Measurements from ENCODE around the gene RNF112.

RNF112 gene

DNA sequence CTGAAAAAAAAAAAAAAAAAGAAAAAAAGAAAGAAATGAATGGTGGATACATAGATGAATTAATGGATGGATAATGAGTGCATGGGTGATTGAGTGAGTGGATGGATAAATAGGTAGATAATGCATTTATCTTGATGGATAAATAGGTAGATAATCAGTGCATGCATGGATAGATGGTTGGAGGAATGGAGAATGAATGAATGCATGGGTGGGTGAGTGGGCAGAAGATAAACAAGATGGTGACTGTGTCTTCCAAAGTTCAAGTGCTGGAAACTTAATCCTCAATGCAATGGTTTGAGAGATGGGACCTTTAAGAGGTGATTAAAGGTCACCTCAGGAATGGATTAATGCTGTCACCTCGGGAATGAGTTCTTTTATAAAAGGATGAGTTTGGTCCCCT is 6.8 kb upstream of the RNF112 start:
- no peak overlapping the region for H4K91ac ChIP-seq (ENCODE audit: low read depth, low read length)
- WGBS (ENCODE audit: extremely low coverage, insufficient coverage, insufficient read length): no CpG with 5 or more reads among the region's 1 CpG
- no peak overlapping the region for H2BK5ac ChIP-seq (ENCODE audit: low read depth, low read length, poor library complexity)
- no peaks in the 10 kb centered on the region for H3K79me2 ChIP-seq (ENCODE audit: control insufficient read depth, insufficient read depth, low read length, poor library complexity)
- no peaks in the 10 kb centered on the region for H3K4me1 ChIP-seq (ENCODE audit: control insufficient read depth in 1 of 2, insufficient read depth in 2 of 2, low read length in 2 of 2)
- H3K9me3 ChIP-seq (ENCODE audit: insufficient read depth, low read depth, low read length): no peaks in the 10 kb centered on the region
- no peak overlapping the region for H3K14ac ChIP-seq (ENCODE audit: low read length)
- H3K4me3 ChIP-seq (ENCODE audit: low read depth, low read length): no peak overlapping the region
- no peak overlapping the region for H3K27ac ChIP-seq (ENCODE audit: low read depth, low read length)
- no peak for DNase-seq
- H2AFZ ChIP-seq (ENCODE audit: insufficient read depth, low read length, poor library complexity): no peak overlapping the region
- no peak overlapping the region for H3K23ac ChIP-seq (ENCODE audit: low read length)
- H2BK12ac ChIP-seq (ENCODE audit: low read length): no peak overlapping the region
- no peaks in the 10 kb centered on the region for H3K79me1 ChIP-seq (ENCODE audit: low read length)
- H3K4me2 ChIP-seq (ENCODE audit: low read length): no peak overlapping the region
- H2AK5ac ChIP-seq (ENCODE audit: low read length): no peak overlapping the region
- no peak overlapping the region for H4K8ac ChIP-seq (ENCODE audit: low read depth, low read length)
- no peak overlapping the region for H2BK120ac ChIP-seq (ENCODE audit: insufficient read depth, low read length, poor library complexity)
- H3K36me3 ChIP-seq (ENCODE audit: control insufficient read depth in 1 of 2, insufficient read depth in 2 of 2, low read length in 2 of 2): no peaks in the 10 kb centered on the region
- H4K12ac ChIP-seq (ENCODE audit: low read depth, low read length): no peak overlapping the region
- no peaks in the 10 kb centered on the region for H3K27me3 ChIP-seq (ENCODE audit: insufficient read depth, low read length)
- H3K9ac ChIP-seq (ENCODE audit: low read length): no peak overlapping the region
- H3K18ac ChIP-seq (ENCODE audit: low read length): no peak overlapping the region
- no peak overlapping the region for H3K4ac ChIP-seq (ENCODE audit: low read depth, low read length)

DNA sequence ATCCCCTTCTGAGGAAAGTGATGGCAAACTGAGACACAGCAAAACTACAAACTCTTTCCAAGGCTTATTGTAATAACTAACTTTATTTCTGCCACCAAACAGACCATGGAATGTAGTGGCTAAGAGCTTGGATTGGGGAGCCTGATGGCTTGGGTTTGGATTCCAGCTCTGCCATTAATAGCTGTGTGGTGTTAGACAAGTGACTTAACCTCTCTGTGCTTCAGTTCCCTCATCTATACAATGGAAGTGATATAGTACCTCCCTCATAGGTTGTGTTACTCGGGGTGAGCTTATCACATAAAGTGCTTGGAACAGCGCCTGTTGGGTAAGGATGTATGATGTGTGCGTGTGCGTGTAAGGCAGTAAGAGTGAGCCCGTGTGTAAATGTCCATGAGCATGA is 5.9 kb upstream of the RNF112 start:
- H3K18ac ChIP-seq (ENCODE audit: low read length): no peak overlapping the region
- H3K4me1 ChIP-seq (ENCODE audit: control insufficient read depth in 1 of 2, insufficient read depth in 2 of 2, low read length in 2 of 2): no peaks in the 10 kb centered on the region
- H4K12ac ChIP-seq (ENCODE audit: low read depth, low read length): no peak overlapping the region
- no peak overlapping the region for H3K9ac ChIP-seq (ENCODE audit: low read length)
- no peak overlapping the region for H3K27ac ChIP-seq (ENCODE audit: low read depth, low read length)
- no peak overlapping the region for H2AFZ ChIP-seq (ENCODE audit: insufficient read depth, low read length, poor library complexity)
- H3K23ac ChIP-seq (ENCODE audit: low read length): no peak overlapping the region
- H3K9me3 ChIP-seq (ENCODE audit: insufficient read depth, low read depth, low read length): no peaks in the 10 kb centered on the region
- H2BK120ac ChIP-seq (ENCODE audit: insufficient read depth, low read length, poor library complexity): no peak overlapping the region
- H4K91ac ChIP-seq (ENCODE audit: low read depth, low read length): no peak overlapping the region
- H3K79me1 ChIP-seq (ENCODE audit: low read length): no peaks in the 10 kb centered on the region
- no peaks in the 10 kb centered on the region for H3K36me3 ChIP-seq (ENCODE audit: control insufficient read depth in 1 of 2, insufficient read depth in 2 of 2, low read length in 2 of 2)
- DNase-seq: no peak
- no peak overlapping the region for H2BK5ac ChIP-seq (ENCODE audit: low read depth, low read length, poor library complexity)
- H3K4me2 ChIP-seq (ENCODE audit: low read length): no peak overlapping the region
- no peaks in the 10 kb centered on the region for H3K27me3 ChIP-seq (ENCODE audit: insufficient read depth, low read length)
- no peak overlapping the region for H4K8ac ChIP-seq (ENCODE audit: low read depth, low read length)
- H2BK12ac ChIP-seq (ENCODE audit: low read length): no peak overlapping the region
- H3K79me2 ChIP-seq (ENCODE audit: control insufficient read depth, insufficient read depth, low read length, poor library complexity): no peaks in the 10 kb centered on the region
- no CpG with 5 or more reads among the region's 5 CpGs for WGBS (ENCODE audit: extremely low coverage, insufficient coverage, insufficient read length)
- H3K4ac ChIP-seq (ENCODE audit: low read depth, low read length): no peak overlapping the region
- no peak overlapping the region for H2AK5ac ChIP-seq (ENCODE audit: low read length)
- H3K4me3 ChIP-seq (ENCODE audit: low read depth, low read length): no peak overlapping the region
- H3K14ac ChIP-seq (ENCODE audit: low read length): no peak overlapping the region

DNA sequence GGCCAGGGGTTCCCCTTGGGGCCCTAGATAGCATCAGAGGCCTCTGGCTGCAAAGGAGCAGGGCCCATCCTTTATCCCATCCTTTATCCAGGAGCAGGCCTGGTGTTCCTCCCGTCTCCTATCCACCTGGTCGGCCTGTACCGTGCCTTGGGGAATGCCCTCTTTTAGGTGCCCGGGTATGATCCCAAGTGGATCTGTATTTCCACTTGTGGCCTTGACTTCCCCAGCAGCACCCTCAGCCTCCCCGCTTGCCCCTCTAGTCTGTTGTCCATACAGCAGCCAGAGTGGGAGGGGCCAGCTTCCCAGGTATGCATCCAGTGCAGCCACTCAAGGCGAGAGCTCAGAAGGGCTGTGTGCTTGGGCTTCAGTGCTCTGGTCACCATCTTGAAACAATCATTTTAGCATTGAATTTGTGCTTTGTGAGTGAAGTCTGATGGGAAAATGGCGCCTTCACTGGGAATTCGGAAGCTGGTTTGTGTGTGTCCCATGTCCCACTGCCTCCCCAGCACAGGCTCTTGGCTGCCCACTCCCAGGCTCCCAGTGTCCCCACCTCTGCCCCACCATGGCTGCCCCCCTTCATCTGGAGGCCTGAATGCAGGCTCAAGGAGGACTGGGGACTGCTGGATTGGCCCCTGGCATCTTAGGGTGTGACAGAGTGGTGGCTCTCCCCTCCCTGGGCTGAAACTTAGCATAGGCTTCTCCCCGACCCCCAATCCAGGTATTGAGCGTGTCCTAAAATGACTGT is 3.3 kb upstream of the RNF112 start:
- H3K14ac ChIP-seq (ENCODE audit: low read length): no peak overlapping the region
- no peak overlapping the region for H3K23ac ChIP-seq (ENCODE audit: low read length)
- H2AFZ ChIP-seq (ENCODE audit: insufficient read depth, low read length, poor library complexity): no peak overlapping the region
- no peaks in the 10 kb centered on the region for H3K9me3 ChIP-seq (ENCODE audit: insufficient read depth, low read depth, low read length)
- H3K9ac ChIP-seq (ENCODE audit: low read length): no peak overlapping the region
- H3K18ac ChIP-seq (ENCODE audit: low read length): no peak overlapping the region
- WGBS (ENCODE audit: extremely low coverage, insufficient coverage, insufficient read length): no CpG with 5 or more reads among the region's 10 CpGs
- H2AK5ac ChIP-seq (ENCODE audit: low read length): no peak overlapping the region
- no peak overlapping the region for H2BK120ac ChIP-seq (ENCODE audit: insufficient read depth, low read length, poor library complexity)
- no peak overlapping the region for H3K4me3 ChIP-seq (ENCODE audit: low read depth, low read length)
- H3K79me1 ChIP-seq (ENCODE audit: low read length): no peaks in the 10 kb centered on the region
- no peak overlapping the region for H4K91ac ChIP-seq (ENCODE audit: low read depth, low read length)
- H3K27ac ChIP-seq (ENCODE audit: low read depth, low read length): no peak overlapping the region
- no peak overlapping the region for H4K8ac ChIP-seq (ENCODE audit: low read depth, low read length)
- H2BK12ac ChIP-seq (ENCODE audit: low read length): no peak overlapping the region
- no peaks in the 10 kb centered on the region for H3K36me3 ChIP-seq (ENCODE audit: control insufficient read depth in 1 of 2, insufficient read depth in 2 of 2, low read length in 2 of 2)
- no peaks in the 10 kb centered on the region for H3K27me3 ChIP-seq (ENCODE audit: insufficient read depth, low read length)
- DNase-seq: no peak
- no peak overlapping the region for H3K4ac ChIP-seq (ENCODE audit: low read depth, low read length)
- H3K4me1 ChIP-seq (ENCODE audit: control insufficient read depth in 1 of 2, insufficient read depth in 2 of 2, low read length in 2 of 2): no peaks in the 10 kb centered on the region
- H4K12ac ChIP-seq (ENCODE audit: low read depth, low read length): no peak overlapping the region
- no peak overlapping the region for H2BK5ac ChIP-seq (ENCODE audit: low read depth, low read length, poor library complexity)
- no peaks in the 10 kb centered on the region for H3K79me2 ChIP-seq (ENCODE audit: control insufficient read depth, insufficient read depth, low read length, poor library complexity)
- H3K4me2 ChIP-seq (ENCODE audit: low read length): no peak overlapping the region

DNA sequence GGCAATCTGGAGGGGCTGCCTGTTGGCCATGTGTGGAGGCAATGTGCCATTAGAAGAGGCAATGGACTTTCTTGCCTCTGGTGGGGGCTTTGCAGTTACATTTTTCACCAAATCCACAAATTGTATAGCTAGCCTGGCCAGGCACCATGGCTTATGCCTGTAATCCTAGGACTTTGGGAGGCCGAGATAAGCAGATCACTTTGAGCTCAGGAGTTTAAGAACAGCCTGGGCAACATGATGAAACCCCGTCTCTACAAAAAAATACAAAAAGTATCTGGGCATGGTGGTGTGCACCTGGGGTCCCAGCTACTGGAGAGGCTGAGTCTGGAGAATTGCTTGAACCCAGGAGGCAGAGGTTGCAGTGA is 2.7 kb upstream of the RNF112 start:
- no CpG with 5 or more reads among the region's 2 CpGs for WGBS (ENCODE audit: extremely low coverage, insufficient coverage, insufficient read length)
- Histone ChIP-seq H2BK120ac (ENCODE audit: insufficient read depth, low read length, poor library complexity) (no peak overlapping the region), H2BK12ac (ENCODE audit: low read length) (no peak overlapping the region)

More for the DNA sequence above, 2.7 kb upstream of the RNF112 start:
- H3K79me2 ChIP-seq (ENCODE audit: control insufficient read depth, insufficient read depth, low read length, poor library complexity): no peaks in the 10 kb centered on the region
- no peak overlapping the region for H4K8ac ChIP-seq (ENCODE audit: low read depth, low read length)
- no peaks in the 10 kb centered on the region for H3K79me1 ChIP-seq (ENCODE audit: low read length)
- H2BK5ac ChIP-seq (ENCODE audit: low read depth, low read length, poor library complexity): no peak overlapping the region
- H3K9me3 ChIP-seq (ENCODE audit: insufficient read depth, low read depth, low read length): no peaks in the 10 kb centered on the region
- H3K4me2 ChIP-seq (ENCODE audit: low read length): no peak overlapping the region
- no peaks in the 10 kb centered on the region for H3K36me3 ChIP-seq (ENCODE audit: control insufficient read depth in 1 of 2, insufficient read depth in 2 of 2, low read length in 2 of 2)
- no peak overlapping the region for H2AFZ ChIP-seq (ENCODE audit: insufficient read depth, low read length, poor library complexity)
- H3K18ac ChIP-seq (ENCODE audit: low read length): no peak overlapping the region
- H2AK5ac ChIP-seq (ENCODE audit: low read length): no peak overlapping the region
- H3K4me3 ChIP-seq (ENCODE audit: low read depth, low read length): no peak overlapping the region
- no peaks in the 10 kb centered on the region for H3K4me1 ChIP-seq (ENCODE audit: control insufficient read depth in 1 of 2, insufficient read depth in 2 of 2, low read length in 2 of 2)
- no peak overlapping the region for H3K4ac ChIP-seq (ENCODE audit: low read depth, low read length)
- H3K27ac ChIP-seq (ENCODE audit: low read depth, low read length): no peak overlapping the region
- H4K12ac ChIP-seq (ENCODE audit: low read depth, low read length): no peak overlapping the region
- H3K9ac ChIP-seq (ENCODE audit: low read length): no peak overlapping the region
- no peak overlapping the region for H3K23ac ChIP-seq (ENCODE audit: low read length)
- no peak for DNase-seq
- no peak overlapping the region for H4K91ac ChIP-seq (ENCODE audit: low read depth, low read length)
- H3K27me3 ChIP-seq (ENCODE audit: insufficient read depth, low read length): no peaks in the 10 kb centered on the region
- H3K14ac ChIP-seq (ENCODE audit: low read length): no peak overlapping the region
